Neural cell (in vitro differentiated cells): Measurements from ENCODE around the gene LRP5. TPM values are rescaled to one million over a fixed set of nuclear protein-coding genes. Genes with fewer than 3 reads are reported as not detected.

Source experiments
- H2AFZ ChIP-seq: fragments of 200-600, 300-800 bp; sonication (generic), shearing (Covaris generic); 2 replicates; pipeline ENCODE4 v1.6.0; 2014; ENCODE audit warnings: low read depth, mild to moderate bottlenecking, antibody characterized with exemption, low read length, moderate library complexity
- H3F3A ChIP-seq: fragments of 200-600 bp; shearing (Covaris generic); 2 replicates; pipeline ENCODE4 v1.6.1; 2016; ENCODE audit warnings: mild to moderate bottlenecking, moderate library complexity, mixed read lengths, antibody characterized with exemption, low read length; ENCODE audit not compliant: insufficient read depth, poor library complexity, severe bottlenecking
- H3K27ac ChIP-seq: fragments of 200-600, 300-800 bp; sonication (generic), shearing (Covaris generic); 2 replicates; pipeline ENCODE4 v1.5.1; 2014; ENCODE audit warnings: mild to moderate bottlenecking, low read length, moderate library complexity
- H3K27me3 ChIP-seq: fragments of 300-800, 200-600 bp; sonication (generic), shearing (Covaris generic); 2 replicates; pipeline ENCODE4 v1.6.0; 2014; ENCODE audit warnings: mild to moderate bottlenecking, low read depth, low read length, moderate library complexity; ENCODE audit not compliant: insufficient read depth
- H3K36me3 ChIP-seq: fragments of 300-800, 200-600 bp; sonication (generic), shearing (Covaris generic); 2 replicates; pipeline ENCODE4 v1.5.1; 2014; ENCODE audit warnings: mild to moderate bottlenecking, antibody characterized with exemption, low read length, moderate library complexity; ENCODE audit not compliant: insufficient read depth
- H3K4me2 ChIP-seq: fragments of 300-800, 200-600 bp; sonication (generic), shearing (Covaris generic); 2 replicates; pipeline ENCODE4 v1.6.0; 2014; ENCODE audit warnings: mild to moderate bottlenecking, low read length
- H3K4me3 ChIP-seq: fragments of 300-800, 200-600 bp; sonication (generic), shearing (Covaris generic); 2 replicates; pipeline ENCODE4 v1.5.1; 2014; ENCODE audit warnings: mild to moderate bottlenecking, low read length, moderate library complexity
- H3K79me2 ChIP-seq: fragments of 200-600 bp; shearing (Covaris generic); replicated peaks from 2 replicates; pipeline ENCODE4 v1.6.0; 2014; ENCODE audit warnings: mild to moderate bottlenecking, low read length, moderate library complexity; ENCODE audit not compliant: insufficient read depth
- H3K9ac ChIP-seq: fragments of 300-800, 200-600 bp; sonication (generic), shearing (Covaris generic); 2 replicates; pipeline ENCODE4 v1.6.1; 2016; ENCODE audit warnings: mild to moderate bottlenecking, low read length, mixed read lengths
- H3K9me2 ChIP-seq: fragments of 200-600 bp; shearing (Covaris generic); 2 replicates; pipeline ENCODE4 v1.6.1; 2016; ENCODE audit warnings: mild to moderate bottlenecking, low read length, mixed read lengths; ENCODE audit not compliant: insufficient read depth
- H3K9me3 ChIP-seq: fragments of 200-600, 300-800 bp; sonication (generic), shearing (Covaris generic); 2 replicates; pipeline ENCODE4 v1.6.1; 2016; ENCODE audit warnings: mild to moderate bottlenecking, mixed run types, low read length, moderate library complexity, mixed read lengths
- H4K20me1 ChIP-seq: fragments of 200-600 bp; shearing (Covaris generic); 2 replicates; pipeline ENCODE4 v1.6.1; 2016; ENCODE audit warnings: mild to moderate bottlenecking, mixed run types; ENCODE audit not compliant: insufficient read depth
- EP300 ChIP-seq: fragments of 450-650 bp; conservative IDR thresholded peaks from 2 replicates; pipeline ENCODE4 v1.6.1; 2014; ENCODE audit warnings: antibody characterized with exemption, mild to moderate bottlenecking, moderate library complexity; ENCODE audit not compliant: poor library complexity, severe bottlenecking
- EZH2 ChIP-seq: fragments of 200-600, 300-800 bp; shearing (Covaris generic), sonication (generic); IDR thresholded peaks from 2 replicates; pipeline ENCODE4 v1.6.1; 2014; ENCODE audit warnings: antibody characterized with exemption, low read length, borderline replicate concordance, mild to moderate bottlenecking; ENCODE audit not compliant: insufficient read depth, poor library complexity, severe bottlenecking
- MXI1 ChIP-seq: fragments of 450-650 bp; conservative IDR thresholded peaks from 2 replicates; pipeline ENCODE4 v1.6.1; 2014; ENCODE audit warnings: antibody characterized with exemption, mild to moderate bottlenecking; ENCODE audit not compliant: poor library complexity, severe bottlenecking
- POLR2AphosphoS5 ChIP-seq: IDR thresholded peaks from 2 replicates; pipeline ENCODE4 v1.6.1; 2012
- RAD21 ChIP-seq: fragments of 450-650 bp; conservative IDR thresholded peaks from 2 replicates; pipeline ENCODE4 v1.6.1; 2014; ENCODE audit warnings: antibody characterized with exemption, mild to moderate bottlenecking, moderate library complexity
- SMC3 ChIP-seq: fragments of 450-650 bp; conservative IDR thresholded peaks from 2 replicates; pipeline ENCODE4 v1.6.1; 2014; ENCODE audit warnings: antibody characterized with exemption, mild to moderate bottlenecking, moderate library complexity; ENCODE audit not compliant: poor library complexity
- TAF1 ChIP-seq: IDR thresholded peaks from 2 replicates; pipeline ENCODE4 v1.6.1; 2012; ENCODE audit warnings: low read depth
- polyA plus RNA-seq: library from polyadenylated mRNA; depleted of rRNA; stranded (reverse); fragments of >200 nt; gene quantifications from 2 replicates; pipeline ENCODE4 v1.2.3, GENCODE V29; 2014
- TF ChIP-seq, protein P1 (sequence below): fragments of 450-650 bp; IDR thresholded peaks from 2 replicates; pipeline ENCODE4 v1.5.1; 2014; ENCODE audit warnings: antibody characterized with exemption, mild to moderate bottlenecking, moderate library complexity; ENCODE audit not compliant: poor library complexity, severe bottlenecking
- TF ChIP-seq, protein P2 (sequence below): IDR thresholded peaks from 2 replicates; pipeline ENCODE4 v1.6.1; 2012; ENCODE audit warnings: borderline replicate concordance

Gene LRP5
- polyA plus RNA-seq, 1 donor from 2014 or later: 3.0 TPM

GRCh38 chr11:68347841-68348240 is 35.5 kb downstream of the LRP5 start:
- Histone ChIP-seq H3K27me3 (no peaks in the 10 kb centered on the region), H3K4me2 (no peak overlapping the region), H3K9ac (no peak overlapping the region), H3F3A (no peaks in the 10 kb centered on the region), H3K36me3 (no peaks in the 10 kb centered on the region), H3K4me3 (no peak overlapping the region), H3K27ac (no peak overlapping the region), H3K9me2 (no peaks in the 10 kb centered on the region), H2AFZ (no peak overlapping the region), H3K9me3 (peaks cover 8% of the 10 kb centered on the region), H4K20me1 (no peaks in the 10 kb centered on the region), H3K79me2 (no peaks in the 10 kb centered on the region)
- TF ChIP-seq, protein P1, sequence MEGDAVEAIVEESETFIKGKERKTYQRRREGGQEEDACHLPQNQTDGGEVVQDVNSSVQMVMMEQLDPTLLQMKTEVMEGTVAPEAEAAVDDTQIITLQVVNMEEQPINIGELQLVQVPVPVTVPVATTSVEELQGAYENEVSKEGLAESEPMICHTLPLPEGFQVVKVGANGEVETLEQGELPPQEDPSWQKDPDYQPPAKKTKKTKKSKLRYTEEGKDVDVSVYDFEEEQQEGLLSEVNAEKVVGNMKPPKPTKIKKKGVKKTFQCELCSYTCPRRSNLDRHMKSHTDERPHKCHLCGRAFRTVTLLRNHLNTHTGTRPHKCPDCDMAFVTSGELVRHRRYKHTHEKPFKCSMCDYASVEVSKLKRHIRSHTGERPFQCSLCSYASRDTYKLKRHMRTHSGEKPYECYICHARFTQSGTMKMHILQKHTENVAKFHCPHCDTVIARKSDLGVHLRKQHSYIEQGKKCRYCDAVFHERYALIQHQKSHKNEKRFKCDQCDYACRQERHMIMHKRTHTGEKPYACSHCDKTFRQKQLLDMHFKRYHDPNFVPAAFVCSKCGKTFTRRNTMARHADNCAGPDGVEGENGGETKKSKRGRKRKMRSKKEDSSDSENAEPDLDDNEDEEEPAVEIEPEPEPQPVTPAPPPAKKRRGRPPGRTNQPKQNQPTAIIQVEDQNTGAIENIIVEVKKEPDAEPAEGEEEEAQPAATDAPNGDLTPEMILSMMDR: no peak
- TF ChIP-seq RAD21: no peak
- no peak for TF ChIP-seq EZH2
- no peak for TF ChIP-seq MXI1
- no peak for TF ChIP-seq TAF1
- no peak for TF ChIP-seq EP300
- TF ChIP-seq POLR2AphosphoS5: no peak
- TF ChIP-seq, protein P2, sequence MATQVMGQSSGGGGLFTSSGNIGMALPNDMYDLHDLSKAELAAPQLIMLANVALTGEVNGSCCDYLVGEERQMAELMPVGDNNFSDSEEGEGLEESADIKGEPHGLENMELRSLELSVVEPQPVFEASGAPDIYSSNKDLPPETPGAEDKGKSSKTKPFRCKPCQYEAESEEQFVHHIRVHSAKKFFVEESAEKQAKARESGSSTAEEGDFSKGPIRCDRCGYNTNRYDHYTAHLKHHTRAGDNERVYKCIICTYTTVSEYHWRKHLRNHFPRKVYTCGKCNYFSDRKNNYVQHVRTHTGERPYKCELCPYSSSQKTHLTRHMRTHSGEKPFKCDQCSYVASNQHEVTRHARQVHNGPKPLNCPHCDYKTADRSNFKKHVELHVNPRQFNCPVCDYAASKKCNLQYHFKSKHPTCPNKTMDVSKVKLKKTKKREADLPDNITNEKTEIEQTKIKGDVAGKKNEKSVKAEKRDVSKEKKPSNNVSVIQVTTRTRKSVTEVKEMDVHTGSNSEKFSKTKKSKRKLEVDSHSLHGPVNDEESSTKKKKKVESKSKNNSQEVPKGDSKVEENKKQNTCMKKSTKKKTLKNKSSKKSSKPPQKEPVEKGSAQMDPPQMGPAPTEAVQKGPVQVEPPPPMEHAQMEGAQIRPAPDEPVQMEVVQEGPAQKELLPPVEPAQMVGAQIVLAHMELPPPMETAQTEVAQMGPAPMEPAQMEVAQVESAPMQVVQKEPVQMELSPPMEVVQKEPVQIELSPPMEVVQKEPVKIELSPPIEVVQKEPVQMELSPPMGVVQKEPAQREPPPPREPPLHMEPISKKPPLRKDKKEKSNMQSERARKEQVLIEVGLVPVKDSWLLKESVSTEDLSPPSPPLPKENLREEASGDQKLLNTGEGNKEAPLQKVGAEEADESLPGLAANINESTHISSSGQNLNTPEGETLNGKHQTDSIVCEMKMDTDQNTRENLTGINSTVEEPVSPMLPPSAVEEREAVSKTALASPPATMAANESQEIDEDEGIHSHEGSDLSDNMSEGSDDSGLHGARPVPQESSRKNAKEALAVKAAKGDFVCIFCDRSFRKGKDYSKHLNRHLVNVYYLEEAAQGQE: no peak
- TF ChIP-seq SMC3: no peak

- Histone ChIP-seq H3K27me3 (no peaks in the 10 kb centered on the region), H2AFZ (no peak overlapping the region), H3K4me2 (no peak overlapping the region), H3F3A (no peaks in the 10 kb centered on the region), H4K20me1 (no peaks in the 10 kb centered on the region), H3K27ac (no peak overlapping the region), H3K36me3 (no peaks in the 10 kb centered on the region), H3K4me3 (no peak overlapping the region), H3K9me3 (peaks cover 8% of the 10 kb centered on the region), H3K9me2 (no peaks in the 10 kb centered on the region), H3K79me2 (no peaks in the 10 kb centered on the region), H3K9ac (no peak overlapping the region)
- TF ChIP-seq RAD21: no peak
- TF ChIP-seq, protein P1: no peak
- TF ChIP-seq, protein P2: no peak
These were observed 37.3 kb downstream of the LRP5 start for GRCh38 chr11:68349461-68350249.
